ENCODE data around the gene TAB3.

TAB3 gene

GRCh38 chrX:30885136-30885535 lies 3.9 kb downstream of the TAB3 start:
- DNase-seq (ENCODE audit: low read depth in 1 of 2, low spot score in 1 of 2), result no peak

- DNase-seq (ENCODE audit: low read depth in 1 of 2, low spot score in 1 of 2), result no peak
Observed at GRCh38 chrX:30883138-30883537, 5.9 kb downstream of the TAB3 start.

GRCh38 chrX:30881797-30882196 lies 7.3 kb downstream of the TAB3 start:
- no peak for DNase-seq (ENCODE audit: low read depth in 1 of 2, low spot score in 1 of 2)

- no peak for DNase-seq (ENCODE audit: low read depth in 1 of 2, low spot score in 1 of 2)
Observed at GRCh38 chrX:30881390-30881789, 7.7 kb downstream of the TAB3 start.

- DNase-seq (ENCODE audit: low read depth in 1 of 2, low spot score in 1 of 2), result no peak
Observed at GRCh38 chrX:30880058-30880457, 9.0 kb downstream of the TAB3 start.

- no peak for DNase-seq (ENCODE audit: low read depth in 1 of 2, low spot score in 1 of 2)
Observed at GRCh38 chrX:30876367-30876766, 12.7 kb downstream of the TAB3 start.

GRCh38 chrX:30875957-30876356 lies 13.1 kb downstream of the TAB3 start:
- DNase-seq (ENCODE audit: low read depth in 1 of 2, low spot score in 1 of 2), result no peak

- DNase-seq (ENCODE audit: low read depth in 1 of 2, low spot score in 1 of 2), result no peak
Observed at GRCh38 chrX:30874851-30875250, 14.2 kb downstream of the TAB3 start.

GRCh38 chrX:30870572-30870971 lies 18.5 kb downstream of the TAB3 start:
- no peak for DNase-seq (ENCODE audit: low read depth in 1 of 2, low spot score in 1 of 2)

GRCh38 chrX:30865612-30866011 lies 23.4 kb downstream of the TAB3 start:
- DNase-seq (ENCODE audit: low read depth in 1 of 2, low spot score in 1 of 2), result no peak

- no peak for DNase-seq (ENCODE audit: low read depth in 1 of 2, low spot score in 1 of 2)
Observed at GRCh38 chrX:30865015-30865414, 24.0 kb downstream of the TAB3 start.

- no peak for DNase-seq (ENCODE audit: low read depth in 1 of 2, low spot score in 1 of 2)
Observed at GRCh38 chrX:30864383-30864785, 24.7 kb downstream of the TAB3 start.

GRCh38 chrX:30863974-30864373 lies 25.1 kb downstream of the TAB3 start:
- no peak for DNase-seq (ENCODE audit: low read depth in 1 of 2, low spot score in 1 of 2)

- no peak for DNase-seq (ENCODE audit: low read depth in 1 of 2, low spot score in 1 of 2)
Observed at GRCh38 chrX:30858098-30858497, 31.0 kb downstream of the TAB3 start.

- DNase-seq (ENCODE audit: low read depth in 1 of 2, low spot score in 1 of 2), result no peak
Observed at GRCh38 chrX:30851449-30851848, 37.6 kb downstream of the TAB3 start.

GRCh38 chrX:30835373-30835772 lies 53.7 kb downstream of the TAB3 start:
- DNase-seq (ENCODE audit: low read depth in 1 of 2, low spot score in 1 of 2), result no peak

- DNase-seq (ENCODE audit: low read depth in 1 of 2, low spot score in 1 of 2), result no peak
Observed at GRCh38 chrX:30833896-30834295, 55.2 kb downstream of the TAB3 start.

- DNase-seq (ENCODE audit: low read depth in 1 of 2, low spot score in 1 of 2), result peak in 1 of 2 donors; percentile 38
Observed at GRCh38 chrX:30831082-30831481, 58.0 kb downstream of the TAB3 start.

- DNase-seq (ENCODE audit: low read depth in 1 of 2, low spot score in 1 of 2), result no peak
Observed at GRCh38 chrX:30830326-30830943, 58.6 kb downstream of the TAB3 start.

GRCh38 chrX:30824275-30824674 lies 64.8 kb downstream of the TAB3 start:
- no peak for DNase-seq (ENCODE audit: low read depth in 1 of 2, low spot score in 1 of 2)

- no peak for DNase-seq (ENCODE audit: low read depth in 1 of 2, low spot score in 1 of 2)
Observed at GRCh38 chrX:30822764-30823163, 66.3 kb downstream of the TAB3 start.

GRCh38 chrX:30822068-30822681 lies 66.9 kb downstream of the TAB3 start:
- DNase-seq (ENCODE audit: low read depth in 1 of 2, low spot score in 1 of 2), result no peak

- DNase-seq (ENCODE audit: low read depth in 1 of 2, low spot score in 1 of 2), result no peak
Observed at GRCh38 chrX:30821116-30821515, 67.9 kb downstream of the TAB3 start.
